ENCODE data around the gene PPP2R3A. TPM values are rescaled to one million over a fixed set of nuclear protein-coding genes. Genes with fewer than 3 reads are reported as not detected.

PPP2R3A gene
- total and polyA plus RNA-seq, 3 donors from 2014 or later, result 12.2 to 41.7 (median 35.4) TPM

- H3K27ac ChIP-seq, result no peak overlapping the region
- no peak for DNase-seq
- H3K36me3 ChIP-seq (ENCODE audit: low read depth, missing control alignments), result no peaks in the 10 kb centered on the region
- H3K4me3 ChIP-seq, result no peak overlapping the region
- no peak for TF ChIP-seq CTCF (IDR thresholded peaks at IDR 0.05)
- TF ChIP-seq POLR2A (IDR thresholded peaks at IDR 0.05), result no peak
- no peaks in the 10 kb centered on the region for H3K4me1 ChIP-seq
- no peaks in the 10 kb centered on the region for H3K9me3 ChIP-seq
- WGBS, 2 donors, result 76 to 78% methylated on average over 3 of the region's 3 CpGs
- H3K27me3 ChIP-seq, result no peaks in the 10 kb centered on the region
- intact Hi-C loops (cut with DNase I; ENCODE audit: low total_unique reads), result no loop called here
These were observed 184.1 kb downstream of the PPP2R3A start for GRCh38 chr3:136149667-136150066.

DNA sequence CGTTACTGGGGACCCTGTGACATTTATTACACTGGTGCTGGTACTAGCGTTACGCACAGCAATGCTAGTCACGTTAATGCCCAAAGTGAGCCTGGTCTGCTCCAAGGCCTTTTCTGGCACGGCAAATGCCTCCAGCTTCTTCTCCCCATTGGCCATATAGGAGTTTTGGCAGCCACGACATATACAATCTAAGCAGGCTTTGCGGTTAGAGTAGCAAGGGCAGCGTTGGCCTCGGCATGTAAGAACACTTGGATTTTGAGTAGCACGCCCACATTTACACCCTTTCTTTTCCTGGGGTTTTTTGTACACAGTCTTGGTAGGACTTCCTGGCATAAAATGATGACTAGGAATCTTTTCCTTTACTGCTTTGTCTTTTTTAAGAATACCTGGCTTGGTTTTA is 185.7 kb downstream of the PPP2R3A start:
- H3K27me3 ChIP-seq, result no peaks in the 10 kb centered on the region
- intact Hi-C loops (cut with DNase I; ENCODE audit: low total_unique reads), result no loop called here
- H3K27ac ChIP-seq, result no peak overlapping the region
- WGBS, 2 donors, result 80 to 81% methylated on average over 10 of the region's 10 CpGs
- H3K4me1 ChIP-seq, result no peaks in the 10 kb centered on the region
- no peaks in the 10 kb centered on the region for H3K9me3 ChIP-seq
- DNase-seq, result no peak
- TF ChIP-seq CTCF (IDR thresholded peaks at IDR 0.05) (no peak), POLR2A (IDR thresholded peaks at IDR 0.05) (no peak)
- no peaks in the 10 kb centered on the region for H3K36me3 ChIP-seq (ENCODE audit: low read depth, missing control alignments)
- H3K4me3 ChIP-seq, result no peak overlapping the region

DNA sequence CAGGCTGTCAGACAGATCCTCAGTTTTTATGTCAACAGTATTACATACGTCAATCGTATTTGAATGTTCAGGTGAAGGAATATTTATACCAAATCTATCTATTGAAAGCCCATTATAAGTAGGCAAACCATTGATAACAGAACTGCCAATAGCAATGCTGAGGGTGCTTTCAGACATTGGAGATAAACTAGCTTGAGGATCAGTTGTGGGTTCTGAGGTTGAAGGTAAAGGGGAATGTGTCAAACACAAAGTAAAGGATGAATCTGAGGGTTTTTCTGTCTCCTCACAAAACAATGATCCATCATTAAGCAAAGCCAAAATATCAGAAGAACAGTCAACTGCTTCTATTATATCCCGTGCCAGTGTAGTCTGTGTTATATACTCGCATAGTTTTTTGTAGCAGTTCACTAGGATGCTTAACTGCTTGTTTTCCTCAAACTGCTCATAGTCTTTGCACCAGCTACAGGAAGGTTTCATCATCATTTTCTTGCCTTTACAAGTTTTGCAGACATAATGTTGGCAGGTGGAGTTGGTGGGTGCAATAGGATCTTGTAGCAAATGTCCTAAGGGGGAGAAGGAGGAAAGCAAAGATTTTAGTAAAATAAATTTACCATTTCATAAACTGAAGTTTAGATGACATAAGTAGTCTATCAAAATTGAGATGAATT is 186.8 kb downstream of the PPP2R3A start:
- no peaks in the 10 kb centered on the region for H3K27me3 ChIP-seq
- intact Hi-C loops (cut with DNase I; ENCODE audit: low total_unique reads), result no loop called here
- 74 to 78% methylated on average over 4 of the region's 4 CpGs for WGBS, 2 donors
- H3K4me1 ChIP-seq, result no peaks in the 10 kb centered on the region
- H3K36me3 ChIP-seq (ENCODE audit: low read depth, missing control alignments), result no peaks in the 10 kb centered on the region
- TF ChIP-seq POLR2A (IDR thresholded peaks at IDR 0.05), result no peak
- TF ChIP-seq CTCF (IDR thresholded peaks at IDR 0.05), result no peak
- no peaks in the 10 kb centered on the region for H3K9me3 ChIP-seq
- no peak overlapping the region for H3K27ac ChIP-seq
- no peak overlapping the region for H3K4me3 ChIP-seq
- no peak for DNase-seq

- intact Hi-C loops (cut with DNase I; ENCODE audit: low total_unique reads), result no loop called here
- Histone ChIP-seq H3K36me3 (ENCODE audit: low read depth, missing control alignments) (no peaks in the 10 kb centered on the region), H3K4me1 (no peaks in the 10 kb centered on the region), H3K27me3 (no peaks in the 10 kb centered on the region), H3K4me3 (no peak overlapping the region), H3K9me3 (no peaks in the 10 kb centered on the region), H3K27ac (no peak overlapping the region)
- WGBS, 2 donors, result 83 to 88% methylated on average over 4 of the region's 4 CpGs
- no peak for TF ChIP-seq CTCF (IDR thresholded peaks at IDR 0.05)
- TF ChIP-seq POLR2A (IDR thresholded peaks at IDR 0.05), result no peak
- DNase-seq, result no peak
These were observed 187.4 kb downstream of the PPP2R3A start for GRCh38 chr3:136152963-136153362.

DNA sequence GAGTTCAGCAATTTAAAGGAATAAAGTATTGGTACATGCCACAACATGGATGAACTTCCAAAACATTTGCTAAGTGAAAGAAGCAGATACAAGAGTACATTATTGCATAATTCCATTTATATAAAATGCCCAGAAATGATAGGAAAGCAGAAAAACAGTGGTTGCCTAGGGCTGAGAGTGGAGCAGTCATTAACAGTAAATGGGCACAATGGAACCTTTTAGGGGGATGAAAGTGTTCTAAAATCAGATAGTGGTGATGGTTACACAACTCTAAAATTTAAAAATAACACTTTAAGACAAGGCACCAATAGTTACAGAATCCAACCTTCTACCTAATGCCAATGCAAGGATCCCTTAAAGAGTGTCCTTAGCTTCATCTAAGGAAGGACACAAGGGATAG is 196.0 kb downstream of the PPP2R3A start:
- Histone ChIP-seq H3K4me1 (peaks cover 4% of the 10 kb centered on the region), H3K4me3 (no peak overlapping the region), H3K27ac (no peak overlapping the region), H3K36me3 (ENCODE audit: low read depth, missing control alignments) (no peaks in the 10 kb centered on the region), H3K27me3 (no peaks in the 10 kb centered on the region), H3K9me3 (no peaks in the 10 kb centered on the region)
- TF ChIP-seq POLR2A (IDR thresholded peaks at IDR 0.05) (no peak), CTCF (IDR thresholded peaks at IDR 0.05) (no peak)
- intact Hi-C loops (cut with DNase I; ENCODE audit: low total_unique reads), result no loop called here
- no peak for DNase-seq
